HG03575 (cell line): ENCODE data around the gene SUPT5H.
"Not testable (repeated sequence)": the region's sequence is repeated elsewhere in the genome, so short reads cannot be mapped to it uniquely, and the experiment has no call there.

Experiments
- ATAC-seq: cut with Tn5 transposase; IDR thresholded peaks from one replicate; pipeline ENCODE4 v1.9.1; 2021; ENCODE audit not compliant: unreplicated experiment, insufficient number of reproducible peaks, low FRiP score; ENCODE audit errors: extremely low read depth

The SUPT5H gene

DNA sequence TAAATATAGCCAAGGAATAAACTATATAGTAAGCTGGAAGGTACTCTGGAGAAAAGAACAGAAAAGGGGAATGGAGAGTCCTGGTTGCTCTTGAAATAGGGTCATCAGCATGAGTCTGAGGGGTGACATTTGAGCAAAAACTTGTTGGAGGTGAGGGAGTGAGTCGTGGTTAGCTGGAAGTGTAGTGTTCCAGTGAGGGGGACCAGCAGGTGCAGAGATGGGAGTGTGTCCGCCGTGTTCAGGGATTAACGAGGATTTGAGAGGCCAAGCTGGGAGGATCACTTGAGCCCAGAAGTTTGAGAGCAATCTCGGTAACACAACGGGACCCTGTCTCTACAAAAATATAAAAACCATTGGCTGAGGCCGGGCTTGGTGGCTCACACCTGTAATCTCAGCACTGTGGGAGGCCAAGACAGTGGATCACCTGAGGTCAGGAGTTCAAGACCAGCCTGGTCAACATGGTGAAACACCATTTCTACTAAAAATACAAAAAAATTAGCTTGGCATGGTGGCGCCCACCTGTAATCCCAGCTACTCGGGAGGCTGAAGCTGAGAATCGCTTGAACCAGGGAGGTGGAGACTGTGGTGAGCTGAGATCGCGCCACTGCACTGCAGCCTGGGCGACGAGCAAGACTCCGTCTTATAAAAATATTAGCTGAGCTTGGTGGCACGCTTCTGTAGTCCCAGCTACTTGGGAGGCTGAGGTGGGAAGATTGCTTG is 1.1 kb downstream of the SUPT5H start:
- ATAC-seq = no peak

- no peak for ATAC-seq
Measured at GRCh38 chr19:39448271-39448670, 2.9 kb downstream of the SUPT5H start.

GRCh38 chr19:39449116-39449797 is 3.9 kb downstream of the SUPT5H start:
- no peak for ATAC-seq

DNA sequence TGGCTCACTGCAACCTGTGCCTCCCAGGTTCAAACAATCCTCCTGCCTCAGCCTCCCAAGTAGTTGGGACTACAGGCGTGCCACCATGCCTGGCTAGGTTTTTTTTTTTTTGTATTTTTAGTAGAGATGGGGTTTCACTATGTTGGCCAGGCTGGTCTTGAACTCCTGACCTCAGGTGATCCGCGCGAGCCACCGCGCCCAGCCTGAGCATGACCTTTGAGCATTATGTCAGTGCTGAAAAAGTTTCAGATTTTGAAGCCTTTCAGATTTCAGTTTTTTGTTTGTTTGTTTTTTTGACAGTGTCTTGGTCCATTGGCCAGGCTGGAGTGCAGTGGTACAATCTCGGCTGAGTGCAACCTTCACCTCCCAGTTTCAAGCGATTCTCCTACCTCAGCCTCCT is 5.9 kb downstream of the SUPT5H start:
- not testable (repeated sequence) for ATAC-seq

DNA sequence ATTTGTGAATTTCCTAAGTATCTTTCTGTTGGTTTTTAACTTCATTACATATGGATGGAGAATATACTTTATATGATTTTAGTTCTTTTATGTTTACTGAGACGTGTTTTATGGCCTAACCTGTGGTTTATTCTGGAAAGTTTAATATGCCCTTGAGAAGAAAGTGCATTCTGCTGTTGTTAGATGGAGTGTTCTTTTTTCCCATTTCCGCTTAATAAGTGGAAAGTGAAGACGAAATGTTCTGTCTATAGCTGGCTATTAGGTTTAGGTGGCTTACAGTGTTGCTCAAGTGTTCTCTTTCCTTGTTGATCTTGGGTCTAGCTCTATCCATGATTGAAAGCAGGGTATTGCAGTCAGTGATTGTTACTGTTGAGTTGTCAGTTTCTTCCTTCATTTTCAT is 18.0 kb downstream of the SUPT5H start:
- ATAC-seq = no peak

DNA sequence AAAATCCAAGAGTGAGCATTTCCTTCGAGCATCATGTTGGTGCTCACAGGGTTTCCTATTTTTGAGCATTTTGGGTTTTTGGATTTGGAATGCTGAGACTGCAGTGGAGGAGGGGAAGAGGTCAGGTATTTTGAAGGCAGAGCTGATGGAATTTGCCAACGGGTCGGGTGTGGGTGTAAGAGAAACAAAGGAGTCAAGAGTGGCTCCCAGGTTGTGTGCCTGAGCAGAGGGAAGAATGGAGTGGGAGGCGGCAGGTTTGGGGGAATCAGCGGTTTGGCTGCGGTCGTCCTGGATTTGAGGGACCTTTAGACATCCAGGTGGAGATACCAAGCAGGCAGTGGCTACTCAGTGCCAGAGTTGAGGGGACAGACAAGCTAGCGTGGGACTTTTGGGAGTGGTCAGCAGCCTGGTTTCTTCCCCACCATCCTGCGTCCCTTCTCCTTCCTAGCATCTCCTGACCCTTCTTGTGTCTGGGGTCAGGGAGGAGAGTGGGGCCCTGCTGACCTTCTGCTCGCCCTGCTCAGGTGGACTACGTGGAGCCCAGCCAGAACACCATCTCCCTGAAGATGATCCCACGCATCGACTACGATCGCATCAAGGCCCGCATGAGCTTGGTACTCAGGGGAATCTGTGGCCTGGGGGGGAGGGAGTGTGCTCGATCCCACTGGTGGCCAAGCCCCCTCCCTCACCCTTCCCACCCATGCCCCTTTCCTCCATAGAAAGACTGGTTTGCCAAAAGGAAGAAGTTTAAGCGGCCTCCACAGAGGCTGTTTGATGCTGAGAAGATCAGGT is 20.8 kb downstream of the SUPT5H start:
- ATAC-seq = no peak

- ATAC-seq = no peak
Measured at GRCh38 chr19:39467941-39468340, 22.6 kb downstream of the SUPT5H start.

DNA sequence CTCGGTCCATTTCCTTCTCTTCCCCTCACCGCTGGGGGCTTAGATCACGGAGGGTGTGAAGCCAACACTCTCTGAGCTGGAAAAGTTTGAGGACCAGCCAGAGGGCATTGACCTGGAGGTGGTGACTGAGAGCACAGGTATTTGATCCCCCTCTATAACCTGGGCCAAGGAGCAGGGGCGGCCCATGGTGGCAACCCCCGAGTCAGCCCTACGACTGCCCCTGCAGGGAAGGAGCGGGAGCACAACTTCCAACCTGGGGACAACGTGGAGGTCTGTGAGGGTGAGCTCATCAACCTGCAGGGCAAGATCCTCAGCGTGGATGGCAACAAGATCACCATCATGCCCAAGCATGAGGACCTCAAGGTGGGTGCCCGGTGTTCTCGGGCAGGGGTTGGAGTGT is 23.7 kb downstream of the SUPT5H start:
- no peak for ATAC-seq

- no peak for ATAC-seq
Measured at GRCh38 chr19:39469567-39469966, 24.2 kb downstream of the SUPT5H start.

DNA sequence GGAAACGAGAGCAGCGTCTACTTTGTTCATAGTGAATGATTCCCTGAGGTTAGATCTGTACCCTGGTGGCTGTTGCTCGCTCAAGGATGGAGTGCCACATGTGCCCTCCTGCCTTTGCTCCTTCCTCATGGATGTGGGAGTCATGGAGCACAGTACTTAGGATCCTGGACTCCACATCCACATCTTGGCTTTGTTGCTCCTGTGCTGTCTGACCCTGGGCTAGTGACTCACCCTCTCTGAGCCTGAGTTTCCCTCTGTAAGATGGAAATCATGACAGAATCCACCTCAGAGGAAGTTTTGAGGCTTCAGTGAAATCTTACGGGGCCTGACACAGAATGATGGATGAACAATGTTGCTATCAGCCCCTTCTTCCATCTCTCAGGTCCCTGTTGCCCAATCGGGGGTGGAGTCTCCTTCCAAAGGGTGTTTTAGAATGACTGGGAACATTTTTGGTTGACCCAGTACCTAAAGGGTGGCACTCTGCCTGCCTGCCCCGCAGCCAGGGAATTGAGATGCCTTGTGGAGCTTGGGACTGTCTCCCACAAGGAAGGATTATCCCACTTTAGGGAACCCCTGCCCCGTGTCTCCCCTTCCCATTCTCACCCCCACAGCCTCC is 25.4 kb downstream of the SUPT5H start:
- ATAC-seq = no peak

DNA sequence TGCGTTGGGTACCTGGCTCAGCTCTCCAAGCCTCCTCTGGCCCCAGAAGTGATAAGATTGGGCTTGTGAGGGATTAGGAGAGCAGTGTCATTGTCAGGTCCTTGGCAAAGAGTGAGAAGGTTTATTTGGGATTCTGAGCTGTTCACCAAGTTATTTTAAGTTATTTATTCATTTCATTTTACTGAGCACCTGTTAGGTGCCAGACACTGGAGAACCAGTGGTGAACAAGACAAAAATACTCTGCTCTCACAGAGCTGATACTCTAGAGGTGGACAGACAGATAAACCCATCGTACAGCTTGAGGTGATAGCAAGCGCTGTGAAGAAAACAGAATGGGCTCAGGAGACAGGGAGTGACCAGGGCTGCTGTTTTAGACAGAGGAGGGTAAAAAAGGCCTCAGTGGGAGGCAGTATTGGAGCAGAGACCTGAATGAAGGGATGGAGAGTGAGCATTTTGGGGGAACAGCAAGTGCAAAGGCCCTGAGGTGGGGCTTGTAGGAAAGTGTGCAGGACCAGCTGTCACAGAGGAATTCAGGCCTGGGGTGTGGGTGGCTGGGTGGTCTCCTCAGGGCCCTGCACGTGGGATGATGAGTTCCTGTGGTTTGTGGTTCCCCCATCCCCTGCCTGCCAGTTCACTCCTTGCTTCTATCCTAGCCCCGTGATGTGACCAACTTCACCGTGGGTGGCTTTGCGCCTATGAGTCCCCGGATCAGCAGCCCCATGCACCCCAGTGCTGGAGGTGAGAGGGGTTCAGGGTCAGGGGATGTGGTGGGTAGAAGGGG is 26.6 kb downstream of the SUPT5H start:
- ATAC-seq = no peak

DNA sequence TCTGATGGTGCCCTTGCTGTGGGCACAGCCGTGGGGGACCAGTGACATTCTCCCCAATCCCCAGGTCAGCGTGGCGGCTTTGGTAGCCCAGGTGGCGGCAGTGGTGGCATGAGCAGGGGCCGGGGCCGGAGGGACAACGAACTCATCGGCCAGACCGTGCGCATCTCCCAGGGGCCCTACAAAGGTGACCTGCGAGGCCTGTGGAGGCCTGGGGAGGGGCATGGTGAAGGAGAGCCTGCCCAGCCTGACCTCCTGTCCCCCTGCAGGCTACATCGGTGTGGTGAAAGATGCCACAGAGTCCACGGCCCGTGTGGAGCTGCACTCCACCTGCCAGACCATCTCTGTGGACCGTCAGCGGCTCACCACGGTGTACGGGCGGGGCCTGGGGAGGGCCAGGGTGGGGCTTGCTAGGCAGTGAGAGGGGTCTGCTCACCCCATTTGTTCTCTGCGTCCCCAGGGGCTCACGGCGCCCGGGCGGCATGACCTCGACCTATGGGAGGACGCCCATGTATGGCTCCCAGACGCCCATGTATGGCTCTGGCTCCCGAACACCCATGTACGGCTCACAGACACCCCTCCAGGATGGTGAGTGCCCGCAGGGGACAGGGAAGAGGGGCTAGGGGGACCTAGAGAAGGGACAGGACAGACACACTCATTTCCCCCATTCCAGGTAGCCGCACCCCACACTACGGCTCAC is 27.5 kb downstream of the SUPT5H start:
- ATAC-seq = no peak

- ATAC-seq = no peak
Measured at GRCh38 chr19:39473443-39473960, 28.1 kb downstream of the SUPT5H start.

GRCh38 chr19:39474139-39474620 is 28.8 kb downstream of the SUPT5H start:
- no peak for ATAC-seq

DNA sequence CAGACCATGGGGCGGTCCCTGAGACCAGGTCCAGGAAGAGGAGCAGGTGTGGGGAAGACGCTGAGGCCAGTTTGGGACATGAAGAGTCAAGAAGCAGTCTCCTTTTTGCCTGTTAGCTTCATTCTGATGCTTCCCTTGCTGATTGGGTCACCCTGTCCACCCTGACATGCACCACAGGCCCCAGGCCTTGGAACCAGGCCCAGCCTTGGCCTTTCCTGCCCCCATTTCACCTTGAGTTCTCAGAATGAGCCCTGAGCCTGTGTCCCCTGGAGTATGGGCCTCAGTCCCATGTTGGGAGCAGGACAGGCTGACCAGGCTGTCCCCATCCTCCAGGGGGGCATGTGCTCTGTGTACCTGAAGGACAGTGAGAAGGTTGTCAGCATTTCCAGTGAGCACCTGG is 30.4 kb downstream of the SUPT5H start:
- ATAC-seq = no peak

DNA sequence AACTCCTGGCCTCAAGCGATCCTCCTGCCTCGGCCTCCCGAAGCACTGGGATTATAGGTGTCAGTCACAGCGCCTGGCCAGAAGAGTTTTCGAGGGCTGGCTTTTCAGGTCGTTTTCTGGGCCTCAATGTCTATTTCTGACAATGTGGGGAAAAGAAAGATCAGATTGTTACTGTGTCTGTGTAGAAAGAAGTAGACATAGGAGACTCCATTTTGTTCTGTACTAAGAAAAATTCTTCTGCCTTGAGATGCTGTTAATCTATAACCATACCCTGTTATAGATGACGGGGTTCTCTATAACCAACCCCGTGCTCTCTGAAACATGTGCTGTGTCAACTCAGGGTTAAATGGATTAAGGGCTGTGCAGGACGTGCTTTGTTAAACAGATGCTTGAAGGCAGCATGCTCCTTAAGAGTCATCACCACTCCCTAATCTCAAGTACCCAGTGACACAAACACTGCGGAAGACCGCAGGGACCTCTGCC is 34.0 kb downstream of the SUPT5H start:
- not testable (repeated sequence) for ATAC-seq

DNA sequence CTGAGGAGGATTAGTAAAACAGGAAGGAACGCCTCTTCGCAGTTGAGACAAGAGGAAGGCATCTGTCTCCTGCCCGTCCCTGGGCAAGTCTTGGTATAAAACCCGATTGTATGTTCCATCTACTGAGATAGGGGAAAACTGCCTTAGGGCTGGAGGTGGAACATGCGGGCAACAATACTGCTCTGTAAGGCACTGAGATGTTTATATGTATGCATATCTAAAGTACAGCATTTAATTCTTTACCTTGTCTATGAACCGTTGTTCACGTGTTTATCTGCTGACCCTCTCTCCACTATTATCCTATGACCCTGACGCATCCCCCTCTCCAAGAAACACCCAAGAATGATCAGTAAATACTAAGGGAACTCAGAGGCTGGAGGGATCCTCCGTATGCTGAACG is 34.5 kb downstream of the SUPT5H start:
- ATAC-seq = no peak
